Epithelial cell of proximal tubule (primary cell): Measurements from ENCODE around the gene KCNG3. TPM values are rescaled to one million over a fixed set of nuclear protein-coding genes. Genes with fewer than 3 reads are reported as not detected.
A peak's percentile ranks its signal among the peaks of the same experiment; 100 is the strongest.

ENCODE experiments used
- DNase-seq: peaks from one replicate; pipeline ENCODE4 v3.0.0-alpha.2; 2011; ENCODE audit warnings: low read depth
- H3K4me3 ChIP-seq: 2 replicates; pipeline ENCODE4 v1.5.1; 2011; ENCODE audit warnings: low read depth, mild to moderate bottlenecking, low read length
- total RNA-seq: library from RNA; depleted of rRNA; stranded (reverse); fragments of >200 nt; gene quantifications from 2 replicates; pipeline ENCODE4 v1.2.3, GENCODE V29; 2015
- TF ChIP-seq, protein P1 (sequence below): conservative IDR thresholded peaks from 2 replicates; pipeline ENCODE4 v1.5.1; 2012; ENCODE audit warnings: low read depth, mild to moderate bottlenecking, low read length

KCNG3 gene
- total RNA-seq, 1 donor from 2014 or later, result not detected

DNA sequence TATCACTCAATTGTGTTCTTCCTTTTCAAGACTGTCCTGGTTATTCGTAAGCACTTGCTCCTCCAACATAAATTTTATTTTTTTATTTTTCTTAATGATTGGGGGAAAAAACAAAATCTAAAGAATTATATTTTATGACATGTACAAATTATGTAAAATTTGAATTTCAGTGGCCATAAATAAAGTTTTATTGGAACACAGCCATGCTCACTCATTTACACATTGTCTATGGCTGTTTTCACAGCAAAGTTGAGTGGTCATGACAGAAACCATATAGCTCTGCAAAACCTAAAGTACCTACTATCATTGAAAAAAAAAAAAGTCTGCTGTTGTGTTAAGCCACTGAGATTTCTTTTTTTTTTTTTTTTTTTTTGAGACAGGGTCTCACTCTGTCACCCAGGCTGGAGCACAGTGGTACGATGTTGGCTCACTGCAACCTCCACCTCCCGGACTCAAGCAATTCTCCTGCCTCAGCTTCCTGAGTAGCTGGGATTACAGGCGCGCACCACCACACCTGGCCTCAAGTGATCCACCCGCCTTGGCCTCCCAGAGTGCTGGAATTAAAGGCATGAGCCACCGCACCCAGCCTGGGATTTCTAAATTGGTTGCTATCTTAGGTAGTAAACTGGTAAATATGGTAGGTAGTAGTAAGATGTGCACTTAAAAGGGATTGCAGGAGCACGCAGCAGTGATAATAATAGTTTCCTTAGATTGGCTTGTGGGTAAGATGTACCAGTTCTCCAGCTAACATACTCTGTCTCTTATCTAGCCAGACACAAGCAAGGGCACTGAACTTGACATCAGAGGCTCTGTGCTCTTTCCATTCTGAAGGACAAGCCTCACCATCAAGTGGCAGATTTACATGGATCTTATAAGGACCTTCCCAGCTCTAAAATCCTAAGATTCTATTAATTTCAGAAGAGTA, 44.4 kb downstream of the KCNG3 start:
- no peak overlapping the region for H3K4me3 ChIP-seq
- TF ChIP-seq, protein P1, sequence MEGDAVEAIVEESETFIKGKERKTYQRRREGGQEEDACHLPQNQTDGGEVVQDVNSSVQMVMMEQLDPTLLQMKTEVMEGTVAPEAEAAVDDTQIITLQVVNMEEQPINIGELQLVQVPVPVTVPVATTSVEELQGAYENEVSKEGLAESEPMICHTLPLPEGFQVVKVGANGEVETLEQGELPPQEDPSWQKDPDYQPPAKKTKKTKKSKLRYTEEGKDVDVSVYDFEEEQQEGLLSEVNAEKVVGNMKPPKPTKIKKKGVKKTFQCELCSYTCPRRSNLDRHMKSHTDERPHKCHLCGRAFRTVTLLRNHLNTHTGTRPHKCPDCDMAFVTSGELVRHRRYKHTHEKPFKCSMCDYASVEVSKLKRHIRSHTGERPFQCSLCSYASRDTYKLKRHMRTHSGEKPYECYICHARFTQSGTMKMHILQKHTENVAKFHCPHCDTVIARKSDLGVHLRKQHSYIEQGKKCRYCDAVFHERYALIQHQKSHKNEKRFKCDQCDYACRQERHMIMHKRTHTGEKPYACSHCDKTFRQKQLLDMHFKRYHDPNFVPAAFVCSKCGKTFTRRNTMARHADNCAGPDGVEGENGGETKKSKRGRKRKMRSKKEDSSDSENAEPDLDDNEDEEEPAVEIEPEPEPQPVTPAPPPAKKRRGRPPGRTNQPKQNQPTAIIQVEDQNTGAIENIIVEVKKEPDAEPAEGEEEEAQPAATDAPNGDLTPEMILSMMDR, result no peak
- DNase-seq, result no peak

DNA sequence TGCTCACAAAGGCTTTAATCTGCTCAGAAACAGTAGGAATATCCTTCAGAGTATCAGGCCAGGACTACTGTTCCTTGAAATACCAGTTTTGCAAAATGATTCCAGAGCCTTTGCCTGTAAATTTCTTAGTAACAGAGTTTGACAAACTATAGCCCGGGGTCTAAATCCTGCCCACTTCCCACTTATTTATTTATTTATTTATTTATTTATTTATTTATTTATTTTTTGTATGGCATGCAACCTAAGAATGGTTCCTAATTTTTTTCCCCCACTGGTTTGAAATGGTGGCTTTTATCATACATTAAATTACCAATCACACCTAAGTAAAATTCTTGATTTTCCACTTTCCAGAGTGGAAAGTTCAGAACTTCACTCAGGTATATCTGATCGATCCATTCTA, 45.6 kb downstream of the KCNG3 start:
- DNase-seq, result no peak
- TF ChIP-seq, protein P1, result no peak
- H3K4me3 ChIP-seq, result no peak overlapping the region

DNA sequence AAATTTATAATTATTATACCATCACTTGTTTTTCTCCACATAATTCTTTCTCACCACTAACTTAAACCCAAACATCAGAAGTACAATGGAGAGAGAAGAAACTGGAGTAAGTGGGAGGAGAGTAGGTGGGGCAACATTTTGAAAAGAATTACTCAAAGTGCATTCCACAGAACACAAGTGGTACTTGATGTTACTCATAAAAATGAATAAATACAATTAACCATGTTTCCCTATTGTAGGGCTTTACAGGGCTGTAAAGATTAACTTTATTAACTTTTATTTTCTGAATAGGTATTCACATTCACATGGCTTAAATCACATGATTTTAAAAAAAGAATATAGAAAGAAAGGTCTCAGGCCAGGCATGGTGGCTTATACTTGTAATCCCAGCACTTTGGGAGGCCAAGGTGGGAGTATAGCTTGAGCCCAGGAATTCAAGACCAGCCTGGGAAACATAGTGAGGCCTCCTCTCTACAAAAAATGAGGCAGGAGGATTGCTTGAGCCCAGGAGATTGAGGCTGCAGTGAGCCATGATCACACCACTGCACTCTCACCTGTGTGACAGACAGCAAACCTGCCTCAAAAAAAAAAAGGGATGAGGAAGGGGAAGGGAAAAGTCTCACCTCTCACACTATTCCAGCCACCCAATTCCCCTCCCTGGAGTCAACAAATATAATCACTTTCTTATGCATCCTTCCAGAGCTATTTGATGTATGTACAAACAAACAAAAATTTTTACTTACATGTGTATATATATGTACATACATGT, 47.1 kb downstream of the KCNG3 start:
- TF ChIP-seq, protein P1, result no peak

DNA sequence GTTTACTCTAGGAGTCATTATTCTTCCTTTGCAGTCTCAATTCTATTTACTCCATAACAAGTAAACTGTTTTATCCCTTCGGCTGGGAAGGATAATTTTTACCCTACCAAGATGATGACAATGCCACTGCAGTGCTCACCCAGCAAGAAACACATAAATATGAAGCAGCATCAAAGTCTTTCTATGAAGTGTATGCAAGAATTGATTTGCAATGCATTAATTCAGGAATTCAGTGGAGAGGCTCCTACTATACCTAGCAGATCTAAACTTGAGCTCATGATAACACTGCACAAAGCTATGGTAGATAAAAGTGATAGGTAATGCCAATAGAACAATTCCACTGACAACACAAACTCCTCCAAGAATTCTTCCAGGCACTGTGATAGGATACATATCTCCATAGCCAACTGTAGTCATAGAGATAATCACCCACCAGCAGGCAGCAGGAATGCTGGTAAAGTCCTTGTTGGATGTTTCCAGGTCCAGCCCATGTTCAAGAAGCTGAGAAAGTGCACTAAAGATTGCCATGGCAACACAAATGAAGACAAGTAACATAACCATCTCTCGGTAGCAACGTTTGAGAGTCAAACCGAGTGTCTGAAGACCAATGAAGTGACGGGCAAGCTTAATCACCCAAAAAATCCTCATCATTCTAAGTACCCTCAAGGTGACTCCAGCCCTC, 49.9 kb downstream of the KCNG3 start:
- no peak for DNase-seq
- no peak overlapping the region for H3K4me3 ChIP-seq
- TF ChIP-seq, protein P1, result no peak

More for the DNA sequence above, 47.1 kb downstream of the KCNG3 start:
- peak; percentile 63 for DNase-seq
- H3K4me3 ChIP-seq, result no peak overlapping the region

DNA sequence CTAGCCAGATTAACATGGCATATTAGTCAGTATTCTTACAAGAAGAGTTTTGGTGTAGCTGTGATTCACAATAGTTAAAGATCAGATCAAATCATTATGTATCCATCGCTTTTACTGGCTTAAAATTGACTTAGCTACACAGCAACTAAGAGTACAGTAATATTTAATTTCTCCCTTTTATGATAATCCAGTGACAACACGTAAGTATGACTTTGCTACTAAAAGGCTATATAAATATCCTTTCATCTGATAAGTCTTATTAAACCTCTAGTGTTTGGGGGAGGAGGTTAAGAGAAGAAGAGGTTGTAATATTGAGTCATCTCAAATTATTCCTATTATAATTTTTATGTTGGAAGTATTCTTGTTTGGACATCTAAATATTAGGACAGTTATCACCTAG, 51.0 kb downstream of the KCNG3 start:
- TF ChIP-seq, protein P1, result no peak
- H3K4me3 ChIP-seq, result no peak overlapping the region
- no peak for DNase-seq

DNA sequence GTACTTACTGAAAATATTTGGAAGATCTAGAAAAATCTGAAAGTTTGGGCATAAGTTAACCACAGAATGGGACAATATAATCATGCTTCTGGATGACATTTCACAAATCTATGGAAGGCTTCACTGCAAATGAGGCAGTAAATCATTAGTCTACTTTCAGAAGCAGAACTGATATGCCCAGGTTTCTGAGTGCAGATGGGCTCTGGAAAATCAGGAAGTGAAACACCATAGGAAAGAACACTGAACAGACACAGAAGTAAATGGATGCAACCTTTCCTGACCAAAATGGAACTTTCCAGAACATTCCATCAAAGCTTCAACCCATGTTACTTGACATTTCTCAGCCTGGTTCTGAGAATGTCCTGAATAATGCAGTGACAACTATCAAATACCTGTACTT, 55.1 kb downstream of the KCNG3 start:
- TF ChIP-seq, protein P1, result no peak
- no peak overlapping the region for H3K4me3 ChIP-seq
- no peak for DNase-seq
